ENCODE measurements around the gene IGFLR1. TPM values are rescaled to one million over a fixed set of nuclear protein-coding genes. Genes with fewer than 3 reads are reported as not detected.
"Not testable (repeated sequence)": the region's sequence is repeated elsewhere in the genome, so short reads cannot be mapped to it uniquely, and the experiment has no call there.

The IGFLR1 gene
- total RNA-seq, 4 donors from 2014 or later = 1.4 to 11.3 (median 5.1) TPM

DNA sequence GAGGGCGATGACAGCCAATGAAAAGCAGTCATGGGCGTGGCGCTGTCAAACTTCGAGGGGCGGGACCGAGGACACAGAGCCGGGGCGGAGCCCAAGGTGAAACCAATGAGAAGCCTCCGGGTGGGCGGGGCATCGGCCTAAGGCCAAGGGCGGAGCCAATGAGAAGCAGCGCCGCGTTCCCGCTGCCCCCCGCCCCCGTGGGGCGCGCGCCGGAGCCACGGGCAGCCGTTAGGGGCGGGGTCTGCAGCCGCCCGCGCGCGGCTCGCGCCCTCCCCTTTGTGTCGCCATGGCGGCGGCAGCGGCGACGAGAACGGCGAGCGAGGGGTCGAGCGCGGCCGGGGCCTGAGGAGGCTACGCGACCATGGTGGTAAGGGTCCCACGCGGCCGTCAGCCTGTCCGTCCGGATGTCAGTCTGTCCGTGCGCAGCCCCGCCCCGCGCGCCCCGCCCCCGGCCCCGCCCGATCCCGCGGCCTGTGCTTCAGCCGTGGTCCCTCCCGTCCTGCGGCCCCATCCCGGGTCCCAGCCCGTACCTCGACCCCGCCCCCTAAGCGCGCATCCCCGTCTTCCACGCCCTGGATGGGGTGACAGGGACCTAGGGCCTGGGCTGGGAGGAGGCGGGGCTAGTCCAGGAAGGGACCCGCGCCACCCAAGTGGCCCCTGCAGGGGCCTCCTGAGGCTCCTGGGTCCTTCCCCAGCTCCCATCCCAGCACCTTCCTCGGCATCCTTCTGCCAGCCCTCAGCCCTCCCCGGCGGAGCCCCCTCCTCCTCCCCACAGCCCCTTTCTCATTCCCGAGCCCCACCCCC lies 33.2 kb upstream of the IGFLR1 start, which contains the start of gene ARHGAP33:
ARHGAP33 (plus strand) TSS at position 267 of the 804 bp plus-strand sequence; CDS start at position 362, 95 bp downstream.
- DNase-seq (ENCODE audit: low spot score in 2 of 2) = peak; percentile 98 to 100
- peak within 1 kb of the TSS; percentile 48 for H3K4me3 ChIP-seq (ENCODE audit: low read depth, poor library complexity, severe bottlenecking)
- no peak for TF ChIP-seq POLR2A (IDR thresholded peaks at IDR 0.05)
- TF ChIP-seq, protein P1, sequence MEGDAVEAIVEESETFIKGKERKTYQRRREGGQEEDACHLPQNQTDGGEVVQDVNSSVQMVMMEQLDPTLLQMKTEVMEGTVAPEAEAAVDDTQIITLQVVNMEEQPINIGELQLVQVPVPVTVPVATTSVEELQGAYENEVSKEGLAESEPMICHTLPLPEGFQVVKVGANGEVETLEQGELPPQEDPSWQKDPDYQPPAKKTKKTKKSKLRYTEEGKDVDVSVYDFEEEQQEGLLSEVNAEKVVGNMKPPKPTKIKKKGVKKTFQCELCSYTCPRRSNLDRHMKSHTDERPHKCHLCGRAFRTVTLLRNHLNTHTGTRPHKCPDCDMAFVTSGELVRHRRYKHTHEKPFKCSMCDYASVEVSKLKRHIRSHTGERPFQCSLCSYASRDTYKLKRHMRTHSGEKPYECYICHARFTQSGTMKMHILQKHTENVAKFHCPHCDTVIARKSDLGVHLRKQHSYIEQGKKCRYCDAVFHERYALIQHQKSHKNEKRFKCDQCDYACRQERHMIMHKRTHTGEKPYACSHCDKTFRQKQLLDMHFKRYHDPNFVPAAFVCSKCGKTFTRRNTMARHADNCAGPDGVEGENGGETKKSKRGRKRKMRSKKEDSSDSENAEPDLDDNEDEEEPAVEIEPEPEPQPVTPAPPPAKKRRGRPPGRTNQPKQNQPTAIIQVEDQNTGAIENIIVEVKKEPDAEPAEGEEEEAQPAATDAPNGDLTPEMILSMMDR (IDR thresholded peaks at IDR 0.05) = no peak
- 0 to 1% methylated on average over 26 to 54 of the region's 82 CpGs for WGBS, 2 donors
- intact Hi-C loops (cut with DNase I; ENCODE audit: low total_unique reads) = no loop called here

DNA sequence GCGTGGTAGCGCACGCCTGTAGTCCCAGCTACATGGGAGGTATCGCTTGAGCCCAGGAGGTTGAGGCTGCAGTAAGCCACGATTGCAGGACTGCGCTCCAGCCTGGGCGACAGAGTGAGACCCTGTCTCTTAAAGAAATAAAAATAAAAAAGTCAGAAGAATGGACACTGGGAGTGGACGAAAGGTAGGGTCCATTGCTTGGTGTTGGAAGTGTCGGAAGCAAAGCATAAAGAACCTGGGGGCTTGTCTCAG lies 32.7 kb upstream of the IGFLR1 start:
- TF ChIP-seq POLR2A (IDR thresholded peaks at IDR 0.05) = no peak
- TF ChIP-seq, protein P1 (IDR thresholded peaks at IDR 0.05) = no peak
- DNase-seq (ENCODE audit: low spot score in 2 of 2) = no peak
- H3K4me3 ChIP-seq (ENCODE audit: low read depth, poor library complexity, severe bottlenecking) = no peak overlapping the region
- 14 to 44% methylated on average over 9 of the region's 9 CpGs for WGBS, 2 donors
- intact Hi-C loops (cut with DNase I; ENCODE audit: low total_unique reads) = no loop called here

DNA sequence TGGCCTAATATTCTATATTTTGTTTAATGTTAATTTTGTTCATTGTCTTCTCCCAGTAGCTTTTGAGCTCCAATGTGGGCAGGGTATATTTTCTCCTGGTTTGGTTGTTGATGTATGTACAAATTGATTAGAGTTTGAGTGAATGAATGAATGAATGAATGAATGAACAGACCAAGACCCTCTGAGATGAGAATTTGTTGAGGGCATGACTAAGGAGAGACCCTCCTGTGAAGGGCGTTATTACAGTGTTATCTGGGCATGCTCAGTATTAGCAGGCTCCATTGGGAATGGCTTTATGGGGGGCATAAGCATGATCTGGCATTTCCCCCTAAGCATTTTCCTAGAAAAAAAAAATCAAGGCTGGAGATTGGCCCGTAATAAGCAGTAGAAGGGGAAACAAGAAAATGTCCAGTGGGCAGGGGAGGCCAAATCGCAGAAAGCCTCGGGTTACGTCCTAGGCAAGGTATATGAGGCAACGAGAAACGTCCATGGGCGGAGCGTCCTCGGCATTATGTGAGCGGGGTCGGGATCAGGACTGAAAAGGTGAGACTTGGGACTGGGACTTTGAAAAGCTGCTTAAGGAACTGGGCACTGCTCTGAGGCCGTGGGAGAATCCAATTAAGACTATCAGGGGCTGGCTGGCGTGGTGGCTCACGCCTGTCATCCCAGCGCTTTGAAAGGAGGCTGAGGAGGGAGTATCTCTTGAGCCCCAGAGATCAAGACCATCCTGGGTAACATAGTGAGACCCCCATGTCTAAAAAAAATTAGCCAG lies 32.2 kb upstream of the IGFLR1 start:
- H3K4me3 ChIP-seq (ENCODE audit: low read depth, poor library complexity, severe bottlenecking) = no peak overlapping the region
- no peak for TF ChIP-seq POLR2A (IDR thresholded peaks at IDR 0.05)
- TF ChIP-seq, protein P1 (IDR thresholded peaks at IDR 0.05) = no peak
- intact Hi-C loops (cut with DNase I; ENCODE audit: low total_unique reads) = no loop called here
- DNase-seq (ENCODE audit: low spot score in 2 of 2) = no peak
- 43 to 51% methylated on average over 16 of the region's 16 CpGs for WGBS, 2 donors

DNA sequence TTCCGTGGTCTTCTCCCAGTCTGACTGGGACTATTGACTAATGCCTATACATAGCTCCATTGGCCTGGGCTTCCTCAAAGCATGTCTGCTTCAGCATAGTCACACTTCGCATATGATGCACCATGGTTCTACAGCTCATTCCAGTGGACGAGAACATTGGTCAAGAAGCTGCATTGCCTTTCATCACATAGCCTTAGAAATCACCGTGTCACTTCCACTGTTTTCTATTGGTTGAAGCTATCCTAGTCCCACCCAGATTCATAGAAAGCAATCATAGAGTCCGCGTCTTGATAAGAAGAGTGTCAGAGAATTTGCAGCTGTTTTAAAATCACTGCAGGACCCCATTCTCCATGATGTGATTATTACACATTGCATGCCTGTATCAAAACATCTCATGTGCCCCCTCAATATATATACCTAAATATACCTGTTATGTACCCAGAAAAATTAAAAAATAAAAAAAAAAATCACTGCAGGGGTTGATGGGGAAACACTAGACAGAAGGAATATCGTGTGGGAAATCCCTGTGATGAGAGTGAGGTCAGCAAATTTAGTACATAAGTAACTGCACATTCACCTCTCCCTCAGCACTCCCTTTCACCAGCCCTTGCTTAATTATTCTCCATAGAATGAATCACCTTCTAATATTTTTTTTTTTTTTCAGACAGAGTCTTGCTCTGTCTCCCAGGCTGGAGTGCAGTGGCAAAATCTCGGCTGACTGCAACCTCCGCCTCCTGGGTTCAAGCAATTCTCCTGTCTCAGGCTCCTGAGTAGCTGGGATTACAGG lies 31.0 kb upstream of the IGFLR1 start:
- intact Hi-C loops (cut with DNase I; ENCODE audit: low total_unique reads) = no loop called here
- TF ChIP-seq, protein P1 (IDR thresholded peaks at IDR 0.05) = no peak
- TF ChIP-seq POLR2A (IDR thresholded peaks at IDR 0.05) = no peak
- WGBS, 2 donors = 58 to 66% methylated on average over 9 of the region's 9 CpGs
- no peak for DNase-seq (ENCODE audit: low spot score in 2 of 2)
- no peak overlapping the region for H3K4me3 ChIP-seq (ENCODE audit: low read depth, poor library complexity, severe bottlenecking)

DNA sequence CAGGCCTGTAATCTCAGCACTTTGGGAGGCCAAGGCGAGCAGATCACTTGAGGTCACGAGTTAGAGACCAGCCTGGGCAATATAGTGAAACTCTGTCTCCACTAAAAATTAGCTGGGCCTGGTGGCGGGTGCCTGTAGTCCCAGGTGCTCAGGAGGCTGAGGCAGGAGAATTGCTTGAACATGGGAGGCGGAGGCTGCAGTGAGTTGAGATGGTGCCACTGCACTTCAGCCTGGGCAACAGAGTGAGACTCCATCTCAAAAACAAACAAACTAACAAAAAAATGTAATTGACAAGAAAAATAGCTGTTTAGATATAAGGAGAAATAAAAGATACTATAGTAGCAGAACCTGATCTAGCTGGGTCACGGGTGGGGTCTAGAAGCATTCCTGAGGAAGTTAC lies 30.1 kb upstream of the IGFLR1 start:
- 85 to 96% methylated on average over 5 of the region's 5 CpGs for WGBS, 2 donors
- H3K4me3 ChIP-seq (ENCODE audit: low read depth, poor library complexity, severe bottlenecking); intact Hi-C loops (cut with DNase I; ENCODE audit: low total_unique reads); DNase-seq (ENCODE audit: low spot score in 2 of 2): not testable (repeated sequence)

DNA sequence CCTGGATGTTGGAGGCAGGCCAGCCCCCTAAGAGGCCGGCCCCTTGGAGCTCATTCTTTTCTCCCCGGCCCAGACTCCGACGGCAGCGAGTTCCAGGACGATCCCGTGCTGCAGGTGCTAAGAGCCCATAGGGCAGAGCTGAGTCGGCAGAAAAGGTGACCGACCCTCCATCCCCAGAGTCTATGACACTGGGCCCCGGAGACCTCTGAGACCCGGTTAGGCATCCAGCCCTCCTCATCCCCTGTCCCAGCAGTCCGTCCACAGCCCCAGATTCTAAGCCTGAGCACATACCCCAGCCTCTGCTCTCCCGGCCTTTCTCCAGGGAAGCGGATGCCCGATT lies 25.8 kb upstream of the IGFLR1 start:
- no peak overlapping the region for H3K4me3 ChIP-seq (ENCODE audit: low read depth, poor library complexity, severe bottlenecking)
- TF ChIP-seq, protein P1 (IDR thresholded peaks at IDR 0.05) = no peak
- TF ChIP-seq POLR2A (IDR thresholded peaks at IDR 0.05) = no peak
- intact Hi-C loops (cut with DNase I; ENCODE audit: low total_unique reads) = no loop called here
- DNase-seq (ENCODE audit: low spot score in 2 of 2) = no peak
- WGBS, 2 donors = 71 to 82% methylated on average over 15 of the region's 15 CpGs
